HEK293T (cell line): ENCODE results near the gene SLC17A3.

Experiments used
- CTCF ChIA-PET: fragments of 350-600 bp; formaldehyde crosslinking; extraction: SDS; loops from one replicate; lab custom pipeline; 2021; ENCODE audit warnings: antibody characterized with exemption, inconsistent platforms; lab: Yijun Ruan, JAX
- POLR2A ChIA-PET: fragments of 350-600 bp; formaldehyde crosslinking; extraction: SDS; loops from one replicate; lab custom pipeline; 2020; ENCODE audit warnings: antibody characterized with exemption, inconsistent platforms; lab: Yijun Ruan, JAX
- DNase-seq: peaks from one replicate; pipeline ENCODE4 v3.0.0; 2012; ENCODE audit warnings: mixed read lengths; ENCODE audit errors: extremely low spot score
- ARNT ChIP-seq: fragments of 450-650 bp; IDR thresholded peaks from 2 replicates; pipeline ENCODE4 v1.6.1; 2017; ENCODE audit warnings: mild to moderate bottlenecking
- BHLHE40 ChIP-seq: fragments of 450-650 bp; IDR thresholded peaks from 2 replicates; pipeline ENCODE4 v1.6.1; 2016; ENCODE audit warnings: mild to moderate bottlenecking, moderate library complexity, borderline replicate concordance
- CTBP1 ChIP-seq: fragments of 450-650 bp; IDR thresholded peaks from 2 replicates; pipeline ENCODE4 v1.6.1; 2016; ENCODE audit warnings: borderline replicate concordance
- ELF4 ChIP-seq: fragments of 450-650 bp; IDR thresholded peaks from 2 replicates; pipeline ENCODE4 v1.6.1; 2017; ENCODE audit warnings: antibody characterized with exemption
- FOXA1 ChIP-seq: fragments of 450-650 bp; IDR thresholded peaks from 2 replicates; pipeline ENCODE4 v1.6.1; 2016; ENCODE audit warnings: mild to moderate bottlenecking
- FOXK2 ChIP-seq: fragments of 450-650 bp; IDR thresholded peaks from 2 replicates; pipeline ENCODE4 v1.6.1; 2016; ENCODE audit warnings: mild to moderate bottlenecking
- FOXM1 ChIP-seq: fragments of 450-650 bp; IDR thresholded peaks from 2 replicates; pipeline ENCODE4 v1.6.1; 2017; ENCODE audit warnings: mild to moderate bottlenecking, borderline replicate concordance
- HDGF ChIP-seq: fragments of 450-650 bp; IDR thresholded peaks from 2 replicates; pipeline ENCODE4 v1.6.1; 2017; ENCODE audit warnings: antibody characterized with exemption, borderline replicate concordance
- L3MBTL2 ChIP-seq: fragments of 450-650 bp; conservative IDR thresholded peaks from 2 replicates; pipeline ENCODE4 v1.6.1; 2016; ENCODE audit warnings: mild to moderate bottlenecking
- LEF1 ChIP-seq: fragments of 450-650 bp; IDR thresholded peaks from 2 replicates; pipeline ENCODE4 v1.6.1; 2017; ENCODE audit warnings: mild to moderate bottlenecking, borderline replicate concordance
- NFRKB ChIP-seq: fragments of 450-650 bp; IDR thresholded peaks from 2 replicates; pipeline ENCODE4 v1.6.1; 2016; ENCODE audit warnings: mild to moderate bottlenecking, moderate library complexity
- PKNOX1 ChIP-seq: fragments of 450-650 bp; IDR thresholded peaks from 2 replicates; pipeline ENCODE4 v1.6.1; 2016
- SP1 ChIP-seq: fragments of 450-650 bp; IDR thresholded peaks from 2 replicates; pipeline ENCODE4 v1.6.1; 2017
- SUZ12 ChIP-seq: fragments of 450-650 bp; IDR thresholded peaks from 2 replicates; pipeline ENCODE4 v1.6.1; 2016; ENCODE audit warnings: mild to moderate bottlenecking
- TARDBP ChIP-seq: fragments of 450-650 bp; IDR thresholded peaks from 2 replicates; pipeline ENCODE4 v1.6.1; 2016
- ZNF384 ChIP-seq: fragments of 450-650 bp; IDR thresholded peaks from 2 replicates; pipeline ENCODE4 v1.6.1; 2016

SLC17A3 gene

DNA sequence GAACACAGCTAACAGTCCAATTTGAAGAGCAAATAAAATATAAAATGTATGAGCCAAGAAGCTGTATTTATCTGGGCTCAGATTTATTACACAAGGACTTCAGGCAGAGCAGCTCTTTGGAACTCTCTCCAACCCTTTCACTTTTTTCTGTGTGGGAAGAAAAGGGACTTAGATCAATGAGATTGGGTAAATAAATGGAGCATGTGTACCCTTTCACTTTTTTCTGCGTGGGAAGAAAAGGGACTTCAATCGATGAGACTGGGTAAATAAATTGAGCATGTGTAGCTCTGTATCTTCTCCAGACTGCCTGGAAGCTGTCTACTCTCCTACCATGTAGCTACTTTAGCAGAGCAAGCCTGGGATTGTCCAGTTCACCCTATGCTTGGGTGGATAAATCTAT is 10.7 kb downstream of the SLC17A3 start:
- TF ChIP-seq CTBP1 = no peak
- no peak for TF ChIP-seq ZNF384
- no peak for TF ChIP-seq NFRKB
- no peak for TF ChIP-seq ARNT
- TF ChIP-seq PKNOX1 = no peak
- no peak for TF ChIP-seq SUZ12
- TF ChIP-seq BHLHE40 = no peak
- no peak for TF ChIP-seq FOXK2
- no peak for TF ChIP-seq ELF4
- TF ChIP-seq SP1 = no peak
- no peak for TF ChIP-seq FOXA1
- TF ChIP-seq FOXM1 = no peak
- no peak for TF ChIP-seq HDGF
- TF ChIP-seq LEF1 = no peak
- ChIA-PET POLR2A (no interaction called here), CTCF (no interaction called here)
- no peak for DNase-seq

DNA sequence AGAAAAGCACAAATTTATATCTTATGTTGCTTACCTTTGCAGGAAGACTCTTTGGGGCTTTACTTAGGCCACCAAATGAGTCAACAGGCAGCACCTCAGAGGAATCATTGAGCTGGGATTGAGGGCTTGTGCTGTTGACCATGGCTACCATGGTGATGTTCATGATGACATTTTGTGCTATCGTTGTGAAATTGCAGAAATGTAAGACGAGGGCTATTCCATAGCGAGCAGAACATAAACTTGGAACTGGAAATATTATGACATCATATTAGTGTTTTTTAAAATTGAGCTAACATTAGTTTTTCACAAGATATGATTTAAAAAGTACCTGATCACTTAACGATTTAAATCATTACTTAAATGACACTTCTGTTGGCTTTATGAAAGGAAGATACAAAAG is 11.8 kb downstream of the SLC17A3 start:
- no peak for DNase-seq
- no peak for TF ChIP-seq SP1
- no peak for TF ChIP-seq CTBP1
- no peak for TF ChIP-seq FOXK2
- TF ChIP-seq LEF1 = no peak
- no peak for TF ChIP-seq PKNOX1
- TF ChIP-seq FOXM1 = no peak
- TF ChIP-seq TARDBP = no peak
- TF ChIP-seq BHLHE40 = no peak
- POLR2A ChIA-PET = no interaction called here
- CTCF ChIA-PET = interaction anchor here (0.6 to 0.8 kb wide), 2 partner anchors 28 to 786 kb away, joined by 3 read pairs; no protein-coding TSS in a partner anchor

GRCh38 chr6:25852756-25853155 is 21.3 kb downstream of the SLC17A3 start:
- no peak for DNase-seq
- ChIA-PET POLR2A (no interaction called here), CTCF (no interaction called here)
- TF ChIP-seq TARDBP (no peak), HDGF (no peak), LEF1 (no peak), PKNOX1 (no peak), FOXM1 (no peak), CTBP1 (no peak), ARNT (no peak), ELF4 (no peak), SUZ12 (no peak)

DNA sequence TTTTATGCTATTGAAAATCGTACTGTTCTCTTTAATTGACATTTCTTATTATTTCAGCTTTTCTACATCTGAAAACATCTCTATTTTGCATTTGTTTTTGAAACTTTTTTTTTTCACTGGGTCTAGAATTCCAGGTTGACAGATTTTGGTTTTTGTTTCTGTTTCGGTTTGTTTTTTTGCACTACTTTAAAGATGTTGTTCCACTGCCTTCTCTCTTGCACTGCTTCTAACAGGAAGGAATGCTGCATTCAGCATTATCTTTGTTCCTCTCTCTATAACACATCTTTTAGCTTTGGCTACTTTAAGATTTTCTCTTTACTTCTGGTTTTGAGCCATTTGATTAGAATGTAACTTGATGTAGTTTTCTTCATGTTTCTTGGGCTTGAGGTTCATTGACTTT is 22.1 kb downstream of the SLC17A3 start:
- DNase-seq = no peak
- ChIA-PET POLR2A (no interaction called here), CTCF (no interaction called here)
- TF ChIP-seq SP1 = no peak
- TF ChIP-seq TARDBP = no peak
- no peak for TF ChIP-seq PKNOX1
- no peak for TF ChIP-seq ZNF384
- TF ChIP-seq SUZ12 = no peak
- no peak for TF ChIP-seq FOXM1
- no peak for TF ChIP-seq ELF4
- no peak for TF ChIP-seq HDGF
- TF ChIP-seq ARNT = no peak
- TF ChIP-seq CTBP1 = no peak
- TF ChIP-seq L3MBTL2 = no peak
- no peak for TF ChIP-seq FOXK2
- TF ChIP-seq FOXA1 = no peak
- TF ChIP-seq NFRKB = no peak
- no peak for TF ChIP-seq LEF1
- no peak for TF ChIP-seq BHLHE40

DNA sequence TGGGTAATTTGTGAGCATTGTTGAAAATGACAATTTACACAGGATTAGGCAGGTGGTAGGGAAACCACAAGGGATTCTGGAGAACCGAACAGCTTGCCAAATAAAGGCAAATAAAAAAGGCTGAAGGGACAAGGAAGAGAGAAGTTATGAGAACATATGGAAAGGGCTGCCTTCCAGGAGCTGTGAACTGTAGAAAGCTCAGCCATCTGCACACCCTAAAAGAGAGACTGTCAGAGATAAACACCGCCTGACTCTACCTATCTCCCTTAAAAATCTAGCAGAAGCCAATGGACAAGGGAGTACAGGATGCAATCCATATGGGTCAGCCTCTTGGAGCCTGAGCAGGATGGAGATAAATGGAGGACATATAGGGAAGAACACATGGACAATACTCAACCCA is 29.5 kb downstream of the SLC17A3 start:
- no peak for DNase-seq
- TF ChIP-seq ELF4 (no peak), FOXA1 (no peak), BHLHE40 (no peak), FOXM1 (no peak), NFRKB (no peak)
- CTCF ChIA-PET = no interaction called here
- POLR2A ChIA-PET = no interaction called here

DNA sequence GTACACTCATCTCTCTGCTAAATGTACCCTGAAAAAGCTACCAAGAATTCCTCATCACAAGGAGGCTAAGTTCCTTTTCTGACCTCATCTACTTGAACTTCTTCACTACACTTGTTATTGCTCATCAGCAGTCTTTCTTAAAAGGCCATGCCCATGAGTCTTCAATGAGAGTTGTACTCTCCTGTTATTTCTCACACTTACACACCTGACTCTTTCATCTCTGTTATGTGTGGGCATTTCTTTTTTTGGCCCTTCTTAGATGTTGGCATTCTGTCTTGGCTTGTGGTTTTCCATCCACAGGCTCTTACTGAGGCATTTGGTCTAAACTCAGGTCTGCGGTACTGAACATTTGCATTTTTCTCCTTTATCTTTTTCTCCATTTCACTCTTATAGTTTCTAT is 31.5 kb downstream of the SLC17A3 start:
- no peak for TF ChIP-seq SUZ12
- POLR2A ChIA-PET = no interaction called here
- CTCF ChIA-PET = no interaction called here
- DNase-seq = no peak
